ENCODE data around the gene METTL26.

Gene METTL26

GRCh38 chr16:610513-611381 is 25.4 kb downstream of the METTL26 start:
- H3K27ac ChIP-seq (replicated peaks): no peak overlapping the region
- no peaks in the 10 kb centered on the region for H3K27me3 ChIP-seq (ENCODE audit: insufficient read depth, poor library complexity, severe bottlenecking)
- no peak for DNase-seq (ENCODE audit: low read depth in 1 of 2, low spot score in 1 of 2)
- no peak overlapping the region for H3K4me3 ChIP-seq (replicated peaks; ENCODE audit: insufficient read depth, low read length)
- TF ChIP-seq SPI1 (IDR thresholded peaks at IDR 0.05; ENCODE audit: borderline replicate concordance, low read depth) (no peak), CTCF (IDR thresholded peaks at IDR 0.05; ENCODE audit: insufficient read depth, low read length) (peak; percentile 48)

GRCh38 chr16:609984-610383 is 26.1 kb downstream of the METTL26 start:
- TF ChIP-seq REST (IDR thresholded peaks at IDR 0.05; ENCODE audit: insufficient replicate concordance, low read depth): no peak
- TF ChIP-seq POLR2AphosphoS5 (IDR thresholded peaks at IDR 0.05; ENCODE audit: low read depth): no peak
- TF ChIP-seq SPI1 (IDR thresholded peaks at IDR 0.05; ENCODE audit: borderline replicate concordance, low read depth): no peak
- no peak for TF ChIP-seq GABPA (IDR thresholded peaks at IDR 0.05; ENCODE audit: low read depth)
- TF ChIP-seq CTCF (IDR thresholded peaks at IDR 0.05; ENCODE audit: insufficient read depth, low read length): no peak
- Histone ChIP-seq H3K4me3 (replicated peaks; ENCODE audit: insufficient read depth, low read length) (no peak overlapping the region), H3K27me3 (ENCODE audit: insufficient read depth, poor library complexity, severe bottlenecking) (no peaks in the 10 kb centered on the region), H3K27ac (replicated peaks) (no peak overlapping the region)
- no peak for DNase-seq (ENCODE audit: low read depth in 1 of 2, low spot score in 1 of 2)

GRCh38 chr16:609316-609715 is 26.8 kb downstream of the METTL26 start:
- Histone ChIP-seq H3K4me3 (replicated peaks; ENCODE audit: insufficient read depth, low read length) (no peak overlapping the region), H3K27ac (replicated peaks) (no peak overlapping the region), H3K27me3 (ENCODE audit: insufficient read depth, poor library complexity, severe bottlenecking) (no peaks in the 10 kb centered on the region)
- no peak for DNase-seq (ENCODE audit: low read depth in 1 of 2, low spot score in 1 of 2)
- TF ChIP-seq REST (IDR thresholded peaks at IDR 0.05; ENCODE audit: insufficient replicate concordance, low read depth) (no peak), CTCF (IDR thresholded peaks at IDR 0.05; ENCODE audit: insufficient read depth, low read length) (no peak), SPI1 (IDR thresholded peaks at IDR 0.05; ENCODE audit: borderline replicate concordance, low read depth) (no peak), POLR2AphosphoS5 (IDR thresholded peaks at IDR 0.05; ENCODE audit: low read depth) (no peak), GABPA (IDR thresholded peaks at IDR 0.05; ENCODE audit: low read depth) (no peak)
